Measurements from ENCODE around the gene RAB24. TPM values are rescaled to one million over a fixed set of nuclear protein-coding genes. Genes with fewer than 3 reads are reported as not detected.
"Not testable (repeated sequence)": the region's sequence is repeated elsewhere in the genome, so short reads cannot be mapped to it uniquely, and the experiment has no call there.

Gene RAB24
- total RNA-seq, 4 donors from 2014 or later = 18.7 to 53.3 (median 26.3) TPM

GRCh38 chr5:177308740-177309139 is 5.2 kb upstream of the RAB24 start:
- no peak overlapping the region for H3K27ac ChIP-seq
- intact Hi-C loops (cut with DNase I) = loop anchor here (5.0 kb wide), 1 partner anchor 196 kb away; no protein-coding TSS in a partner anchor
- H3K36me3 ChIP-seq = peaks cover 7 to 16% of the 10 kb centered on the region in 2 donors
- H3K9me3 ChIP-seq = no peaks in the 10 kb centered on the region
- H3K4me3 ChIP-seq (replicated peaks in 1 of 3) = no peak overlapping the region
- 92% methylated on average over 11 of the region's 11 CpGs for WGBS, 2 donors
- no peaks in the 10 kb centered on the region for H3K27me3 ChIP-seq
- TF ChIP-seq CTCF (IDR thresholded peaks at IDR 0.05) (no peak), POLR2A (IDR thresholded peaks at IDR 0.05) (no peak)
- peaks cover 24 to 32% of the 10 kb centered on the region in 2 donors for H3K4me1 ChIP-seq
- no peak for DNase-seq

GRCh38 chr5:177307544-177308363 is 4.2 kb upstream of the RAB24 start:
- peaks cover 27 to 32% of the 10 kb centered on the region in 2 donors for H3K4me1 ChIP-seq
- DNase-seq = no peak
- WGBS, 2 donors = 83 to 91% methylated on average over 6 to 11 of the region's 43 CpGs
- H3K4me3 ChIP-seq (replicated peaks in 1 of 3) = no peak overlapping the region
- TF ChIP-seq POLR2A (IDR thresholded peaks at IDR 0.05) (no peak), CTCF (IDR thresholded peaks at IDR 0.05) (no peak)
- H3K9me3 ChIP-seq = no peaks in the 10 kb centered on the region
- intact Hi-C loops (cut with DNase I) = loop anchor here (5.0 kb wide), 1 partner anchor 195 kb away; no protein-coding TSS in a partner anchor
- H3K27me3 ChIP-seq = no peaks in the 10 kb centered on the region
- peaks cover 7 to 16% of the 10 kb centered on the region in 2 donors for H3K36me3 ChIP-seq
- H3K27ac ChIP-seq = no peak overlapping the region

GRCh38 chr5:177306674-177307543 is 3.4 kb upstream of the RAB24 start:
- H3K9me3 ChIP-seq = no peaks in the 10 kb centered on the region
- no peak overlapping the region for H3K4me3 ChIP-seq (replicated peaks in 1 of 3)
- peaks cover 7 to 16% of the 10 kb centered on the region in 2 donors for H3K36me3 ChIP-seq
- TF ChIP-seq POLR2A (IDR thresholded peaks at IDR 0.05) (no peak), CTCF (IDR thresholded peaks at IDR 0.05) (no peak)
- H3K27ac ChIP-seq = no peak overlapping the region
- no peak for DNase-seq
- intact Hi-C loops (cut with DNase I) = loop anchor here (5.0 kb wide), 1 partner anchor 195 kb away; no protein-coding TSS in a partner anchor
- H3K27me3 ChIP-seq = no peaks in the 10 kb centered on the region
- WGBS, 2 donors = 76 to 78% methylated on average over 13 to 15 of the region's 15 CpGs
- peaks cover 31 to 35% of the 10 kb centered on the region in 2 donors for H3K4me1 ChIP-seq

GRCh38 chr5:177306103-177306640 is 2.7 kb upstream of the RAB24 start:
- not testable (repeated sequence) for H3K27me3 ChIP-seq; H3K4me3 ChIP-seq (replicated peaks in 1 of 3); DNase-seq; H3K27ac ChIP-seq; H3K9me3 ChIP-seq
- peaks cover 7 to 16% of the 10 kb centered on the region in 2 donors for H3K36me3 ChIP-seq
- peaks cover 30 to 36% of the 10 kb centered on the region in 2 donors for H3K4me1 ChIP-seq
- intact Hi-C loops (cut with DNase I) = loop anchor here (5.0 kb wide), 1 partner anchor 194 kb away; no protein-coding TSS in a partner anchor
- WGBS, 2 donors = 87 to 94% methylated on average over 9 to 11 of the region's 11 CpGs

Data from thyroid gland (tissue), 4 donors.